ENCODE results near the gene PRKCQ. TPM values are rescaled to one million over a fixed set of nuclear protein-coding genes. Genes with fewer than 3 reads are reported as not detected.
A peak's percentile ranks its signal among the peaks of the same experiment; 100 is the strongest.

The PRKCQ gene
- total RNA-seq, 2 experiments from 2014 or later: 4.0 to 7.8 TPM

DNA sequence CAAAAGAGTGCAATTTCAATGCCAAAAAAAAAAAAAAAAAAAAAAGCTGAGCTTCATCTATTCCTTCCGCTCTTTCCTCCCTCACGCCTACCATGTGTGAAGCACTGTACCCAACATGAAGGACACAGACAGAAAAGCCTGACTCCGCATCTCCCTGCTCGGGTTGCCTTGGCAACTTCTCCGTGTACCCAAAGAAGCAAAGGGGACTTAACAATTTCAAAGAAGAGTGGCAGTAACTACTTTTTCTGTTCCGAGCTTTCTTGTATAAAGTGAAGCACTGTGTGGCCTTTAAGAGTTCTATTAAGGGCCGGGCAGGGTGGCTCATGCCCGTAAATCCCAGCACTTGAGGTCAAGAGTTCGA is 177.7 kb downstream of the PRKCQ start:
- TF ChIP-seq, protein P1, sequence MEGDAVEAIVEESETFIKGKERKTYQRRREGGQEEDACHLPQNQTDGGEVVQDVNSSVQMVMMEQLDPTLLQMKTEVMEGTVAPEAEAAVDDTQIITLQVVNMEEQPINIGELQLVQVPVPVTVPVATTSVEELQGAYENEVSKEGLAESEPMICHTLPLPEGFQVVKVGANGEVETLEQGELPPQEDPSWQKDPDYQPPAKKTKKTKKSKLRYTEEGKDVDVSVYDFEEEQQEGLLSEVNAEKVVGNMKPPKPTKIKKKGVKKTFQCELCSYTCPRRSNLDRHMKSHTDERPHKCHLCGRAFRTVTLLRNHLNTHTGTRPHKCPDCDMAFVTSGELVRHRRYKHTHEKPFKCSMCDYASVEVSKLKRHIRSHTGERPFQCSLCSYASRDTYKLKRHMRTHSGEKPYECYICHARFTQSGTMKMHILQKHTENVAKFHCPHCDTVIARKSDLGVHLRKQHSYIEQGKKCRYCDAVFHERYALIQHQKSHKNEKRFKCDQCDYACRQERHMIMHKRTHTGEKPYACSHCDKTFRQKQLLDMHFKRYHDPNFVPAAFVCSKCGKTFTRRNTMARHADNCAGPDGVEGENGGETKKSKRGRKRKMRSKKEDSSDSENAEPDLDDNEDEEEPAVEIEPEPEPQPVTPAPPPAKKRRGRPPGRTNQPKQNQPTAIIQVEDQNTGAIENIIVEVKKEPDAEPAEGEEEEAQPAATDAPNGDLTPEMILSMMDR (conservative IDR thresholded peaks at IDR 0.05; ENCODE audit: low read length): no peak
- TF ChIP-seq EZH2phosphoT487 (IDR thresholded peaks at IDR 0.05; ENCODE audit: borderline replicate concordance, low read depth, low read length): no peak
- ChIA-PET POLR2A (interaction anchor here (0.5 to 6.3 kb wide), 8 partner anchors 16 to 939 kb away, joined by 3 to 46 read pairs (median 4); partner anchors contain the start of gene PFKFB3), CTCF (ENCODE audit: unreplicated experiment) (interaction anchor here (1.1 to 2.2 kb wide), 5 partner anchors 13 to 251 kb away, joined by 4 to 17 read pairs (median 6); partner anchors contain the start of gene PFKFB3)
- H3K79me2 ChIP-seq (ENCODE audit: insufficient read depth, low read depth, low read length): no peaks in the 10 kb centered on the region
- DNase-seq (ENCODE audit: low spot score): no peak
- H3K9me3 ChIP-seq (ENCODE audit: low read length): no peaks in the 10 kb centered on the region
- no peak overlapping the region for H2AFZ ChIP-seq (ENCODE audit: low read length)
- peaks cover 39% of the 10 kb centered on the region for H3K4me1 ChIP-seq (ENCODE audit: insufficient read depth, low read length, poor library complexity, severe bottlenecking)
- no TSS peak for BruUV-seq (replicated peaks)
- H4K20me1 ChIP-seq (ENCODE audit: insufficient read depth, low read length): no peaks in the 10 kb centered on the region
- intact Hi-C loops (cut with micrococcal nuclease; ENCODE audit: unreplicated experiment): loop anchor here (5.0 to 10.0 kb wide), 4 partner anchors 105 to 458 kb away; partner anchors contain the start of gene RBM17
- H3K9me2 ChIP-seq (ENCODE audit: insufficient read depth, low read length): no peaks in the 10 kb centered on the region
- no peak overlapping the region for H3K4me2 ChIP-seq (ENCODE audit: low read length)
- H3K36me3 ChIP-seq (ENCODE audit: insufficient read depth, low read length): no peaks in the 10 kb centered on the region
- H3K27ac ChIP-seq (ENCODE audit: low read depth, low read length, poor library complexity, severe bottlenecking): no peak overlapping the region
- no peak overlapping the region for H3K4me3 ChIP-seq (ENCODE audit: low read depth, low read length, poor library complexity, severe bottlenecking)

GRCh38 chr10:6401558-6402348 is 178.3 kb downstream of the PRKCQ start:
- Histone ChIP-seq H3K4me2 (ENCODE audit: low read length) (peak overlapping the region; percentile 63), H3K4me3 (ENCODE audit: low read depth, low read length, poor library complexity, severe bottlenecking) (peak overlapping the region; percentile 29), H3K9me3 (ENCODE audit: low read length) (no peaks in the 10 kb centered on the region), H2AFZ (ENCODE audit: low read length) (peak overlapping the region; percentile 88; the same call in 1 of the 2 replicates), H3K4me1 (ENCODE audit: insufficient read depth, low read length, poor library complexity, severe bottlenecking) (peaks cover 40% of the 10 kb centered on the region), H4K20me1 (ENCODE audit: insufficient read depth, low read length) (no peaks in the 10 kb centered on the region), H3K79me2 (ENCODE audit: insufficient read depth, low read depth, low read length) (no peaks in the 10 kb centered on the region), H3K9me2 (ENCODE audit: insufficient read depth, low read length) (no peaks in the 10 kb centered on the region), H3K27ac (ENCODE audit: low read depth, low read length, poor library complexity, severe bottlenecking) (no peak overlapping the region), H3K36me3 (ENCODE audit: insufficient read depth, low read length) (no peaks in the 10 kb centered on the region)
- peak; percentile 88 for DNase-seq (ENCODE audit: low spot score)
- no TSS peak for BruUV-seq (replicated peaks)
- ChIA-PET CTCF (ENCODE audit: unreplicated experiment) (interaction anchor here (0.7 to 2.2 kb wide), 8 partner anchors 13 to 250 kb away, joined by 3 to 17 read pairs (median 5); partner anchors contain the start of gene PFKFB3), POLR2A (interaction anchor here (0.5 to 6.3 kb wide), 15 partner anchors 16 to 940 kb away, joined by 3 to 46 read pairs (median 3); partner anchors contain the start of gene PFKFB3)
- TF ChIP-seq EZH2phosphoT487 (IDR thresholded peaks at IDR 0.05; ENCODE audit: borderline replicate concordance, low read depth, low read length): no peak
- TF ChIP-seq, protein P1 (conservative IDR thresholded peaks at IDR 0.05; ENCODE audit: low read length): peak; percentile 90
- intact Hi-C loops (cut with micrococcal nuclease; ENCODE audit: unreplicated experiment): loop anchor here (1.0 to 10.0 kb wide), 7 partner anchors 53 to 457 kb away; partner anchors contain the start of genes PFKFB3 and RBM17

Measured in OCI-LY7 (cell line).